Mesodermal cell (in vitro differentiated cells): Measurements from ENCODE around the gene ZC3H18.
"Not testable (repeated sequence)": the region's sequence is repeated elsewhere in the genome, so short reads cannot be mapped to it uniquely, and the experiment has no call there.

ENCODE experiments used
- H3K27ac ChIP-seq: 2 replicates; pipeline ENCODE4 v1.7.0; 2013; ENCODE audit warnings: mild to moderate bottlenecking, low read depth, low read length, moderate library complexity; ENCODE audit not compliant: severe bottlenecking
- H3K36me3 ChIP-seq: 2 replicates; pipeline ENCODE4 v1.7.1; 2013; ENCODE audit warnings: mild to moderate bottlenecking, low read length, moderate library complexity; ENCODE audit not compliant: control insufficient read depth, insufficient read depth
- H3K4me1 ChIP-seq: one replicate; pipeline ENCODE4 v1.7.1; 2013; ENCODE audit warnings: mild to moderate bottlenecking, low read length; ENCODE audit not compliant: insufficient read depth, control insufficient read depth, poor library complexity, severe bottlenecking
- H3K4me3 ChIP-seq: 2 replicates; pipeline ENCODE4 v1.7.0; 2013; ENCODE audit warnings: low read length, control low read depth, mild to moderate bottlenecking; ENCODE audit not compliant: insufficient read depth, poor library complexity, severe bottlenecking; ENCODE audit errors: extremely low read depth
- H3K9me3 ChIP-seq: 2 replicates; pipeline ENCODE4 v1.7.1; 2013; ENCODE audit warnings: mild to moderate bottlenecking, low read length, moderate library complexity; ENCODE audit not compliant: control insufficient read depth
- WGBS, 2 experiments: methylation state at CpG; one replicate each; pipeline ENCODE4 v1.1.5; 2013; ENCODE audit warnings: missing lambda C conversion rate in 2 of 2; ENCODE audit not compliant: insufficient coverage in 2 of 2; 5-methylcytosine and 5-hydroxymethylcytosine counted together

The ZC3H18 gene

DNA sequence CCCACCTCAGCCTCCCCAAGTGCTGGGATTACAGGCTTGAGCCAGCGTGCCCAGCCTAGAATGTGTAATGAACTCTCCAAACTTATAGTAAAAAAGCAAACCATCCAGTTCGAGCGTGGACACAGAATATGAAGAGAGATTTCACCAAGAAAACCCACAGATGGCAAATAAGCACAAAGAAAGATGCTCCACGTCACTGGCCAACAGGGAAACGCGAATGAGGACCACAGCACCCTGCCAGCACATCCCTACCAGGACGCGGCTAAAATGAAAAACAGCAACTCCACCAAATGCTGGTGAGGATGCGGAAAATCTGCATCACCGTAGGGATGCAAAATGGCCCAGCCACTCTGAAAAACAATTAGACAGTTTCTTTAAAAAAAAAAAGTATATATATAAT lies 91.3 kb downstream of the ZC3H18 start:
- H3K4me3 ChIP-seq: peak overlapping the region; percentile 98
- 81 to 83% methylated on average over 4 to 8 of the region's 10 CpGs for WGBS, 2 experiments
- H3K4me1 ChIP-seq: peaks cover 13% of the 10 kb centered on the region
- peaks cover 58% of the 10 kb centered on the region for H3K36me3 ChIP-seq
- H3K27ac ChIP-seq: no peak overlapping the region
- no peaks in the 10 kb centered on the region for H3K9me3 ChIP-seq

DNA sequence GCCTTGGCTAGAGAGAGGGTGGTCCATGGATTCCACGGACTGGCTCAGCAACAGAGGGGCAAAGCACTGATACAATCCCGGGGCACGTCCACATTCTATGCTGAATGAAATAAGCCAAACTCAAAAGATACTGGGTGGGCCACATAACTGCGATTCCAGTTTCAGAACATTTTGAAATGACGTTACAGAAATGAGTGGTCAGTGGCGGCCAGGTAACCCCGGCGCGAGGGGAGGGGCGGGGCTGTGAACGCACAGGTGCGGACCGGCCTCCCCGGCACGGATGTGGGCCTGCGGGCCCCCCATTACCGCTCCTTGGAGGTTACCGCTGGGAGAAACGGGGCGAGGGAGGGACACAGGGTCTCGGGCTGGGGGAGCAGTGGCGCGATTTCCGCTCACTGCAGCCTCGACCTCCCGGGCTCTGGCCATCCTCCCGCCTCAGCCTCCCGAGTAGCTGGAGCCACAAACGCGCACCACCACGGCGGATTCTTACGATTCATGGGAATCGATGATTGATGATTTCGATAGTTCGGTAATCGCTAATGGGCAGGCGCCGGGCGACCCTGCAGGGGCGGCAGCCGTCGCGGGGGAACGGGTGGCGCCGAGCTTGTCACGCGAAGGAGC lies 92.1 kb downstream of the ZC3H18 start:
- Histone ChIP-seq H3K27ac (peak overlapping the region; percentile 71), H3K9me3 (no peaks in the 10 kb centered on the region), H3K36me3 (peaks cover 52% of the 10 kb centered on the region), H3K4me1 (peaks cover 13% of the 10 kb centered on the region), H3K4me3 (peak overlapping the region; percentile 98)
- 1 to 2% methylated on average over 38 to 40 of the region's 49 CpGs for WGBS, 2 experiments

- Histone ChIP-seq H3K9me3 (no peaks in the 10 kb centered on the region), H3K4me1 (peaks cover 13% of the 10 kb centered on the region), H3K36me3 (peaks cover 45% of the 10 kb centered on the region), H3K4me3 (peak within 1 kb of the TSS; percentile 98), H3K27ac (peak within 1 kb of the TSS; percentile 71)
- 0% methylated on average over 77 to 79 of the region's 88 CpGs for WGBS, 2 experiments
Measured at GRCh38 chr16:88662843-88663606, 92.8 kb downstream of the ZC3H18 start, which contains the start of gene MVD. Gene MVD, minus strand, starts transcription at chr16:88663091. Its CDS starts 11 bp downstream, at chr16:88663080.

- no peak overlapping the region for H3K4me3 ChIP-seq
- WGBS, 2 experiments: 96 to 100% methylated on average over 3 to 4 of the region's 4 CpGs
- H3K4me1 ChIP-seq: peaks cover 3% of the 10 kb centered on the region
- no peaks in the 10 kb centered on the region for H3K9me3 ChIP-seq
- H3K27ac ChIP-seq: no peak overlapping the region
- H3K36me3 ChIP-seq: peaks cover 34% of the 10 kb centered on the region
Measured at GRCh38 chr16:88665148-88665547, 94.9 kb downstream of the ZC3H18 start.

DNA sequence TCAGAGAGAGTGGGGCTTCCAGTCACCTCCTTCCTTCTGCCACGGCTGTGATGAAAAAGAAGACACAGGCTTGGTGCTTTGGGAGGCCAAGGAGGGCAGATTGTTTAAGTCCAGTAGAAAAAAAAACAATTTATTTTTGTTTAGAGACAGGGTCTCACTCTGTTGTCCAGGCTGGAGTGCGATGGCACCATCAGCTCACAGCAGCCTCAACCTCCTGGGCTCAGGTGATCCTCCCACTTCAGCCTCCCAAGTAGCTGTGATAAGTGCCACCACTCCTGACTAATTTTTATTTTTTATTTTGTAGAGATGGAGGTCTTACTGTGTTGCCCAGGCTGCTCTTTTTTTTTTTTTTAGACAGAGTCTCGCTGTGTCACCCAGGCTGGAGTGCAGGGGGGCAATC lies 95.4 kb downstream of the ZC3H18 start:
- no peak overlapping the region for H3K27ac ChIP-seq
- H3K4me3 ChIP-seq: no peak overlapping the region
- no peaks in the 10 kb centered on the region for H3K9me3 ChIP-seq
- no peaks in the 10 kb centered on the region for H3K4me1 ChIP-seq
- peaks cover 31% of the 10 kb centered on the region for H3K36me3 ChIP-seq
- WGBS, 2 experiments: 100% methylated on average over 1 to 2 of the region's 3 CpGs

- Histone ChIP-seq H3K9me3 (no peaks in the 10 kb centered on the region), H3K36me3 (peaks cover 35% of the 10 kb centered on the region), H3K4me1 (peaks cover 2% of the 10 kb centered on the region), H3K4me3 (no peak overlapping the region), H3K27ac (no peak overlapping the region)
- WGBS, 2 experiments: 65 to 81% methylated on average over 4 to 5 of the region's 5 CpGs
Measured at GRCh38 chr16:88667461-88667860, 97.3 kb downstream of the ZC3H18 start.

DNA sequence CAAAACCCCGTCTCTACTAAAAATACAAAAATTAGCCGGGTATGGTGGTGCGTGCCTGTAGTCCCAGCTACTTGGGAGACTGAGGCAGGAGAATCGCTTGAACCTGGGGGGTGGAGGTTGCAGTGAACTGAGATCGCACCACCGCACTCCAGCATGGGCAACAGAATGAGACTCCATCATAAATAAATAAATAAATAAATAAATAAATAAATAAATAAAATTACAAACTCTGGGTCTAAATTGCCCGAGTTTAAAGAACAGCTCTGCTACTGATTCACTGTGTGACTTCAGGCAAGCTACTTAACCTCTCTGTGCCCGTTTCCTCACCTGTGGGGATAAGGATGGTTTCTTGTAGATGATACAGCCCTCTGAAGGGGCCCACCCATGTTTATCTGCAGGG lies 99.3 kb downstream of the ZC3H18 start:
- not testable (repeated sequence) for H3K4me3 ChIP-seq, H3K9me3 ChIP-seq, H3K4me1 ChIP-seq, H3K27ac ChIP-seq
- WGBS, 2 experiments: 100% methylated on average over 1 of the region's 8 CpGs
- peaks cover 43% of the 10 kb centered on the region for H3K36me3 ChIP-seq

DNA sequence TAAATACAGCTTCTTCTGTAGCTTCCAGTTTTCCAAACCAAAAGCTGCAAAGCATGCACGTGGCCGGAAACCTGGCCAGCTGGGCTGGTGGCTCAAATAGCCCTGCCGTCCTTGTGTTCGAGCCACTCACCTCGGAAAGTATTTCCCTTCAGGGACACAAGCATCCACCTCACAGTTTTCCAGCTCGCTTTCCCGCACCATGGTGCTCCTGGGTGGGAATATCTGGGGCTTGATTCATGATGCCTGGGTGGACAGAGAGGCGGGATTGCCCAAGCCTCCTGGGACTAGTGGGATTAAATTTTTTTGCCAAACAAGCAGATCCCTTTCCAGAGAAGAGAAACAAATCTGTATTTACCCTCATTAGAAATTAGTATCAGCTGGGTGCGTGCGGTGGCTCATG lies 99.8 kb downstream of the ZC3H18 start:
- Histone ChIP-seq H3K4me1 (peaks cover 4% of the 10 kb centered on the region), H3K36me3 (peaks cover 41% of the 10 kb centered on the region), H3K27ac (no peak overlapping the region), H3K4me3 (no peak overlapping the region), H3K9me3 (no peaks in the 10 kb centered on the region)
- 95 to 98% methylated on average over 5 to 8 of the region's 10 CpGs for WGBS, 2 experiments

DNA sequence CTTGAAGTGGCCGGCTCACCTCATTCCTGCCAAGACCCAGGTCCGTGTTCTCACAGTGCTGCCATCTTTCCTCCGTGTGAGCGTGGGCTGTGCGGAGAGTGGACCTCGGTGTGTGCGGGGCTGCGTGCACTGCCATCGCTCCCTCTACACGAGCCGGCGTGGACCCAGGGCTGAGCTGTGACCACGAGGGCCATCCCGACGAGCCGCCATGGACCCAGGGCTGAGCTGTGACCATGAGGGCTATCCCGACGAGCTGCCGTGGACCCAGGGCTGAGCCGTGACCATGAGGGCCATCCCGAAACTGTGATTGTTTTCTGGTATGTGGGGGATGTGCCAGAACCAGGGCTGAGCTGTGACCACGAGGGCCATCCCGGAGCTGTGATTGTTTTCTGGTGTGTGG lies 101.6 kb downstream of the ZC3H18 start:
- Histone ChIP-seq H3K9me3 (no peaks in the 10 kb centered on the region), H3K27ac (no peak overlapping the region), H3K4me1 (peaks cover 4% of the 10 kb centered on the region), H3K36me3 (peaks cover 40% of the 10 kb centered on the region), H3K4me3 (no peak overlapping the region)
- WGBS, 2 experiments: 92 to 96% methylated on average over 18 to 23 of the region's 23 CpGs

GRCh38 chr16:88672776-88673175 lies 102.6 kb downstream of the ZC3H18 start:
- no peak overlapping the region for H3K27ac ChIP-seq
- WGBS, 2 experiments: 39 to 48% methylated on average over 9 to 10 of the region's 11 CpGs
- H3K9me3 ChIP-seq: no peaks in the 10 kb centered on the region
- H3K4me3 ChIP-seq: no peak overlapping the region
- peaks cover 4% of the 10 kb centered on the region for H3K4me1 ChIP-seq
- H3K36me3 ChIP-seq: peaks cover 40% of the 10 kb centered on the region
